HG03060 (cell line): ENCODE measurements around the gene ARMCX4.
"Not testable (repeated sequence)": the region's sequence is repeated elsewhere in the genome, so short reads cannot be mapped to it uniquely, and the experiment has no call there.

Experiments
- ATAC-seq: cut with Tn5 transposase; IDR thresholded peaks from one replicate; pipeline ENCODE4 v1.9.1; 2021; ENCODE audit warnings: low read depth, moderate number of reproducible peaks; ENCODE audit not compliant: unreplicated experiment

Gene ARMCX4

GRCh38 chrX:101485212-101485949 lies at the start of gene ARMCX4:
ARMCX4 (plus strand) TSS chrX:101485456; CDS start chrX:101488590, 3,134 bp downstream.
- no peak for ATAC-seq

GRCh38 chrX:101442085-101442484 lies 43.2 kb upstream of the ARMCX4 start:
- ATAC-seq, result no peak

GRCh38 chrX:101449279-101449678 lies 36.0 kb upstream of the ARMCX4 start:
- ATAC-seq, result no peak

GRCh38 chrX:101450085-101450484 lies 35.2 kb upstream of the ARMCX4 start:
- no peak for ATAC-seq

GRCh38 chrX:101450961-101451360 lies 34.3 kb upstream of the ARMCX4 start:
- no peak for ATAC-seq

- ATAC-seq, result no peak
Measured at GRCh38 chrX:101452056-101452455, 33.2 kb upstream of the ARMCX4 start.

- ATAC-seq, result no peak
Measured at GRCh38 chrX:101460669-101461068, 24.6 kb upstream of the ARMCX4 start.

GRCh38 chrX:101462892-101463291 lies 22.4 kb upstream of the ARMCX4 start:
- ATAC-seq, result no peak

- no peak for ATAC-seq
Measured at GRCh38 chrX:101478366-101478765, 6.9 kb upstream of the ARMCX4 start.

- ATAC-seq, result no peak
Measured at GRCh38 chrX:101482296-101482695, 3.0 kb upstream of the ARMCX4 start.

GRCh38 chrX:101483705-101484104 lies 1.6 kb upstream of the ARMCX4 start:
- ATAC-seq, result no peak

GRCh38 chrX:101484135-101484534 lies 1.1 kb upstream of the ARMCX4 start:
- ATAC-seq, result no peak

- no peak for ATAC-seq
Measured at GRCh38 chrX:101488796-101489195, 3.5 kb downstream of the ARMCX4 start.

GRCh38 chrX:101491943-101492342 lies 6.7 kb downstream of the ARMCX4 start:
- no peak for ATAC-seq

GRCh38 chrX:101493225-101493624 lies 8.0 kb downstream of the ARMCX4 start:
- ATAC-seq, result no peak

- ATAC-seq, result not testable (repeated sequence)
Measured at GRCh38 chrX:101502929-101503328, 17.7 kb downstream of the ARMCX4 start.

- no peak for ATAC-seq
Measured at GRCh38 chrX:101507372-101507771, 22.1 kb downstream of the ARMCX4 start.

- no peak for ATAC-seq
Measured at GRCh38 chrX:101507986-101508385, 22.7 kb downstream of the ARMCX4 start.

- ATAC-seq, result no peak
Measured at GRCh38 chrX:101530944-101531343, 45.7 kb downstream of the ARMCX4 start.
